Measurements from ENCODE around the gene NBPF3.

GRCh38 chr1:21468599-21468998 lies 28.7 kb downstream of the NBPF3 start:
- TF ChIP-seq CTCF (IDR thresholded peaks at IDR 0.05) (no peak), EP300 (IDR thresholded peaks at IDR 0.05) (no peak), POLR2A (IDR thresholded peaks at IDR 0.05) (no peak)
